ENCODE results near the gene CENPO.
A peak's percentile ranks its signal among the peaks of the same experiment; 100 is the strongest.
"Not testable (repeated sequence)": the region's sequence is repeated elsewhere in the genome, so short reads cannot be mapped to it uniquely, and the experiment has no call there.

CENPO gene

DNA sequence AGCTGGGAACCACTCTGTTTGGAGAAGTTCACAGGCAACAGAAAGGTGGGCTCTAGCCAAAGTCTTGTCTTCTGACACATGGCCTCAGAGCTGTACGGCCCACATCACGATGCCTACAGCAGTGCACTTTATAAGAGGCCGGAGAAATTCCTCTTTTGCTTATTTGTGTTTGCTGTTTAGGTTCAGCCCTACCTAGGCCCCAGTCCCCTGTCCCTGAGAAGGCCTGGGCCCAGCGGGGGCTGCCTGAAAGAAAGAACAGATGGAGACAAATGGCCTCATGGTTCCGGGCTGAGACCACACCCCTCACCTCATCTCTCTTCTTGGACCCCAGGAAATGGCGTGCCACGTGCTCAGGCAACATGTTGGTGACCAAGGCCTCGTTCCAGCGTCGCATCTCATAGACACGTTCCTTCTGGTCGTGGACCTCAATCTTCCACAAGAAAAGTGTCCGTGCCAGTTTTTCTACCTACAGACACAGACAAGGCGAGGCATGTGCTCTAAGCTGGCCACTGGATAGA is 30.9 kb downstream of the CENPO start:
- DNase-seq (ENCODE audit: low read depth in 2 of 2): no peak

DNA sequence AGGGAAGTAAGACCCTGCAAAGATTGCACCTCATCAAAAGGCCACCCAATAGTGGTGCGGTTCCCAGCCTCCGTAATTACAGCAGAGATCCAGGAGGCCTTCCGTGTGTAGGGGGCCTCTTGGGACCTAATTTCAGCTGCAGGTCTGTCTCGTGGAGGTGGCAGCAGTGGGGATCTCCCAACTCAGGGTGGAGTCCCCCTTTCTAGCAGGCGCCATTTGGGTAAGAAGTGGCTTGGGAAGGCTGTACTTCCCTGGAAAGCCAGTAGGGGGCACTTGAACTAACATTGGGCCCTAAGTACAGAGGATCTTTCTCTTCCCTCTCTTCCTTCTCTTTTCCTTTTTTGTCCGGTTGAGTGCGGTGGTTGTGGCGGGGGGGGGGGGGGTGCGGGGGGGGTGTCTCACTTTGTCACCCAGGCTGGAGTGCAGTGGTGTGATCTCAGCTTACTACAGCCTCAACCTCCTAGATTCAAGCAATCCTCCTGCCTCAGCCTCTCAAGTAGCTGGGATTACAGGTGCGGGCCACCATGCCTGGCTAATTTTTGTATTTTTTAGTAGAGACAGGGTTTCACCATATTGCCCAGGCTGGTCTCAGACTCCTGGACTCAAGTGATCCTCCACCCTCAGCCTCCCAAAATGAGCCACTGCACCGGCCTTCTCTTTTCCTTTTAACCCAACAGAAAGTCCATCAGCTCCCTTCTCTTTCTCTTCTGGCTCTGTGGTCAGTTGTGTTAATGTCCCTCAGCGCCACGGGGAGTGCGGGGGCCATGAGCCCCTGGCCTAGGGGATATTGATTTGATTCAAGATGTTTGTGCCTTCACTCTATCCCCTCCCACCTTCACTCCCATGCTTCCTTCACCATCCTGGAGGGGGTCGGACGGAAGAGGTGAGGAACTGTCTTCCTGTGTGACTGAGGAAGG is 32.0 kb downstream of the CENPO start:
- DNase-seq (ENCODE audit: low read depth in 2 of 2): no peak

DNA sequence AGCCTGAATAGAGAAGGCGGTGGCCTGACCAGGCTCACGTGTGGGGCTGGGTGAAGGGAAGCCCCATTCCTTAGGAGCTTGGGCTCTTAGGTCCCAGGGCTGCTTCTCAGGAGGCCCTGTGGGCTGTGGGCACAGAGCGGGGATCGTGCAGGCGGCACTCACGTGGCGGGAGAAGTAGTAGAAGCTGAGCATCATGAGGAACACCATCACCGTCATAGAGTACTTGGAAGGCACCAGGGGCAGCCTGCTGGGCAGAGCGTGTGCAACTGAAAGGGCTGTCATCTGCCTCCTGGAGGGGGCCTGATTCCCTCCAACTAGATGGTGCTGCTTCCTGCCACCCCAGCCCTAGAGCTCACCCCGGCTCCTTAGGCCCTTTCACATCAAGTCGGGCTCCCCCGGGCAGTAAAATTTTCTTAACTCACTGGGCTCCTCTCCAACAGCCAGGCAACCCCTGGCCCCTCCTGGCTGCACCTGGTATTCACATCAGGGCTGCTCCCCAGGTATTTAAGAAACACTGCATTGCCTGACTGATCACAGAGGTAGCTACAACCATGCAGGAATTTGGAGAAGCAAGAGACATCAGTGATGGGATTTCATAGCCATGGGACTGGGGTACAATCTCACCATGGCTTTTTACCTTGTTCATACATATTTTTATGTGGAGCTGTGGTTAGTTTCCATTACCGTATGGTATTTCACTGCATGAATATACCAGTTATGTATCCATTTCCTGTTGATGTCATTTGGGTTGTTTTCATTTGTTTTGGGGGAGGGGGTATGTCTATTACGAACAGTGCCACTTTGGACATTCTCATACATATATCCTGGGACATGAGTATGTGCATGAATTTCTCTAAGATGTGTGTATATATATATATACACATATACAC is 32.9 kb downstream of the CENPO start:
- no peak for DNase-seq (ENCODE audit: low read depth in 2 of 2)

DNA sequence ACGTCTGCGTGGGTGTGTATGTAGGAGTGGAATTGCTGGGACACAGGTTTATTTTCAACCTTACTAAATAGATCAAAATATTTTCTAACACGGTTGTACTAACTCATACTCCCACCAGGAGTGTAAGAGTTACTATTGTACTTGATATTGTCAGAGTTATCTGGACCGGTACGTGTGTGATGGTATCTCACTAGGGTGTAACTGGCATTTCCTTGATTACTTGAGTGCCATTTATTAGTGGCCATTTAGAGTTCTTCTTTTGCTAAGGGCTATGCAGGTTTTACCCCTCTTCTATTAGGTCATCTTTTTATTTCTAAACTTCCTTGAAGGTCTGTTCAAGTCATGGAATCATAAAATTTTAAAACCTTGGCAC is 33.5 kb downstream of the CENPO start:
- DNase-seq (ENCODE audit: low read depth in 2 of 2): no peak

DNA sequence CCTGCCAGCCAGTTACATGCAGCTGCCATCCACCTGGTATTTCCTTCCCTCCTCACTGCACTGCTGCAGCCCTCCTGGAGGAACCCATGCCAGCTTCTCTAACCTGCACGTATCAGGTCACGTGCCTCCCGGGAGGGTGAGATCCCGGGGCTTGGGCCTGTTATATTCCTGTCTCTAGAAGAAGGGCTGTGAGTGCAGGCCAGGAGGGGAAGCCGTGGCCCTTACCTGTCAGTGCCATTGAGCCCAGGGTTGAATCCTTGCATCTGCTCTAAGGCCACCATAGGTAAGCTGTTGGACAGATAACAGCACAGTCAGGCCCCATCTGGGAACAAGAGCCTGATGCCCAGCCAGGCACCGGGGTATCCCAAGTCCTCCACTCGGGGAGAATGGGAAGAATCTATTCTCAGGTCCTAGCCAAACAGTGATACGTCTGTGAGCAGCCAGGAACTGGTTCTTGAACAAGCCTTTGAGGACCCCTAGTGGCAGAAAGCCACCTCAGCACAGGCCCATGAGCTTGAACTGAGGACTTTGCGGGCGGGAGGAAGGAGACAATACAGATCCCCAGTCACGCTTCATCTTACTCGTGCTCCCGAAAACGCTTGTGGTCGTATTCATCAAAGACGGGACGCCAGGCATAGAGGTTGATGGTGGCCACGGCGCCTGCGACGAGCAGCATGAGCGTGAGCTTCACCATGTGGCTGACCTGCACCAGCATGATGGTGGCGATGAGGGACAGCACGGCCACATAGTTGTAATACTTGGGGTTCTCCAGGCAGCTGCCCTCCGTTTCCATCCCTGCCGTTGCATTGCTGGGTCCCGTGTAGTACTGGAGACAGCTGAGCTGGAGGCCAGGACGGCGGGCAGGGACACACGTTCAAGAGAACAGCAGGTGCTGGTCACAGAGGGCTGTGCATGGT is 34.4 kb downstream of the CENPO start:
- peak; percentile 44 to 53 for DNase-seq (ENCODE audit: low read depth in 2 of 2)

DNA sequence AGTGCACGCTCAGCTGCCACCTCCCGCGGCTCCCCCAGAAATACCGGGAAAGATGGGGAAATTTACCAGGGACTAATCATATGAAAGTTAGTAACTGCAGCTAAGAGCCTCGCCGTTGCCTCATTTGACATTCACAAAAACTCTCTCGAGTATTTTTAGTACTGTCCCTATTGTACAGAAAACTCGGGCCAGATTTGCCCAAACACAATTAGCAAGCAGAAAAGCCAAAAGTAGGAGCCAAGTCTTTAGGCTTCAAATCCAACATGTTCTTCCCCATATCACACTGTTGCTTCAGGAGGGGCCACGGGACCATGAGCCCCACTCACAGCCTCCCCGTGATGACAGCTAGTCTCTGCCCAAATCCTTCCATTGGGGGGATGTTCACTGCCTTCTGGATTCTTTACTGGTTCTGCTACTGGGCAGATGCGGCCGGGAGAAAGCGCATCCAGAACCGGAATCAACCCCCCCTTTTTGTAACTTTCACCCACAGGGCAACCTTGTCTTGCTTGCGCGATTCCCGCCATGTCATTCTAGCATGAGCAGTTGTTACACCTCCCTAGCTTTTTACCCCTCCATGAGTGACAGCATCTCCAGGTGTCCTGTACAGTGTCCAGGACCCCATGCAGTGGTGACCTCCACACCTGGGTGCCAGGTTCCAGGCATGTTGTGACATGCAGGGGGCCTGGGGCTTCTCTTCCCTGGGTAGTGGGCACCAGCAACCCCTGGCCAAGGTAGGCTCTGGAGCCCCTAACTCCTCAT is 35.2 kb downstream of the CENPO start:
- no peak for DNase-seq (ENCODE audit: low read depth in 2 of 2)

DNA sequence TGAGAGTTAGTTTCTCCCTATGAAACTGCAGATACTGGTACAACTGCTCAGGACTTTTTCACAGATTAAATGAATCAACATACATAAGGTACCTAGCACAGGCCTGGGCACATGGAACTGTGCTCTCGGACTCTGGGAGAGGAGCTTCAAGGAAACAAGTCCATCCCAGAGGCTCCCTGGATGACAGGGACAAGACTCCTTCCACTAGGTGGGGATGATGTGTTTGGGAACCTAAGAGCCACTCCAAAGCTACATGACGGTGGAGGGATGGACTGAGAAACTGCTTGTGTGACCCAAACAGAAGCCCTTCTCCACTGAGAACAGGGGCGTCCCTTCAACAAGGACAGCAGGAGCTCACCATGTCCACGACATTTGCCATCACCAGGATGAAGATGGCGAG is 37.1 kb downstream of the CENPO start:
- no peak for DNase-seq (ENCODE audit: low read depth in 2 of 2)

DNA sequence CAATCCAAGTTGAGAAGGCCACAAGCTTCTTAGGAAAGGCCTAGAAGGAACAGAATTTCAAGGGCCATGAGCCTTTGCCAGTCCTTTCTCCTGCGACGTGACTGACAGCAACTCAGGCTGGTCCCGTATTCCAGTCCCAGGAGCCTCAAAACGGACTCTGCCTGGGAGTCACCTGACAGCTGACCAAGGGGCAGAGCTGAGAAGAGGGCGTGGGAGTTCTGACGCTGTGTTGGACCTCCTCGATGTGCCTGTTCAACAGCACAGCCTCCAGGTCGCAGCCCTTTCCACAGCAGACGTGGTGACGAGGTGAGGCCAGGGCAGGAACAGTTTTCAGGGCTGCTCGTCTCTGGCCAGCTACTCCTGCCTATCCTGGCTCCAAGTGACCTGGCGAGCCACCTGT is 37.6 kb downstream of the CENPO start:
- DNase-seq (ENCODE audit: low read depth in 2 of 2): no peak

DNA sequence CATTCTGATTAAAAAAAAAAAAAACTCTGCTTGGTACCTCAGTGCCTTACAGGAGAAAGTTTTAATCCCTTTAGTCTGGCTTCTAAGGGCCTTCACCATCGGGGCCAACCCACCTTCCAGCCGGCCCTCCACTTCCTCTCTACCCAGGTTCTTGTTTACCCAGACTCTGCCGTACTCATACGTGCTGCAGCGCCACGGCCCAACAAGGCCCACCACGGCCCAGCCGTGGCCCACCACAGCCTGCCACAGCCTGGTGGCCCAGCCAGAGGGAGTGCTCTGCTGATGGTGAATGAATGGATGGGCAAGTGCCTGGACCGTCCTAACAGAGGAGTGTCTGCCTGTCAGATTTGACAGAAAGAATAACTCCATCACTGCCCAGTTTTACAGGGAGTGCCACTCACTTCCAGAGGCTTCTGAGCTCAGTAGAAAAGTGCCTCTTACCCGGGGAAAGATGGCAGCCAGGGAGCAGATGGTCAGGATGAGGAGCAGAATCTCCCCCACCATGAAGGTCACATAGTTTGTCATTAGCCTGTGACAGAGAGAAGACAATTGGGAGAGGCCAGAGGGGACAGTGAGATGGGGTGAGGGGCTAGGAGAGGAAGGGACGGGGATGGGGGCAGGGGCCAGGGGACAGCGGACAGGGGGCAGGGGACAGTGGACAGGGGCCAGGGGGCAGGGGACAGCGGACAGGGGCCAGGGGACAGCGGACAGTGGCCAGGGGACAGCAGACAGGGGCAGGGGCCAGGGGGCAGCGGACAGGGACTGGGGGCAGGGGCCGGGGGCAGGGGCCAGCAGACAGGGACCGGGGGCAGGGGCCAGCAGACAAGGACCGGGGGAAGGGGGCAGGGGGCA is 38.2 kb downstream of the CENPO start:
- DNase-seq (ENCODE audit: low read depth in 2 of 2): no peak

DNA sequence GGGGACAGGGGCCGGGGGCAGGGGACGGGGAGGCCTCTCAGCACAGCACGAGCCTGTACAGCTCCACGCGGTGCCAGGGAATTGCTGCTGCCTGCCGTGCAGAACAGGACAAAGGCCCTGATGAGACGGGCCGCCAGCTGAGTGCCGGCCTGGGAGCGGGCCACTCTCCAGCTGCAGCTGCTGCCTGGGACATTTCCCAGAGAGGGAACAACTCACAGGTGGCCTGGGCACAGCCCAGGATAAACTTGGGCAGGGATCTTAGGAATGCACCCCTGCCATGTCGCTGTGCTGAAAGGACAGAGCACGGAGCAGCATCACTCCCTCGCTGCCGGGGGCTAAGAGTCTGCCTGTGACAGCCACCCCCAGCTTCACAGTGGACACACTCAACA is 38.8 kb downstream of the CENPO start:
- DNase-seq (ENCODE audit: low read depth in 2 of 2): no peak

DNA sequence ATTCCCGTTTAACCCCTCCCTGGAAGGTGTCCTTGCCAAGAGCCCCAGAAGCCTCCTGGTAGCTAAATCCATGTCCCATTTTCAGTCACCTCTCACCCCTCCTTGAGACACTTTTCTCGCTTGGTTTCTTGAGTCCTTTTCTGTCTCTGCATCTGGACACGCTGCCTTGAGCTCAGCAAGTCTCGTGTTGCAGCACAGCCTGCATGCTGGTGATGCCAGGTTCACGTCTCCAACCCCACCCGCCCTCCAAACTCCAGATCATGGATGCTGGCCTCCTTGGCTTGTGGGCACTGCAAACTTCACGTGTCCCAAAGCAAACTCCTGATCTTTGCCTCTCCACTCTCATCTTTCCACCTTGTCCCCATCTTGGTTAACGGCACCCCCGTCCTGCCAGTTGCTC is 39.3 kb downstream of the CENPO start:
- no peak for DNase-seq (ENCODE audit: low read depth in 2 of 2)

DNA sequence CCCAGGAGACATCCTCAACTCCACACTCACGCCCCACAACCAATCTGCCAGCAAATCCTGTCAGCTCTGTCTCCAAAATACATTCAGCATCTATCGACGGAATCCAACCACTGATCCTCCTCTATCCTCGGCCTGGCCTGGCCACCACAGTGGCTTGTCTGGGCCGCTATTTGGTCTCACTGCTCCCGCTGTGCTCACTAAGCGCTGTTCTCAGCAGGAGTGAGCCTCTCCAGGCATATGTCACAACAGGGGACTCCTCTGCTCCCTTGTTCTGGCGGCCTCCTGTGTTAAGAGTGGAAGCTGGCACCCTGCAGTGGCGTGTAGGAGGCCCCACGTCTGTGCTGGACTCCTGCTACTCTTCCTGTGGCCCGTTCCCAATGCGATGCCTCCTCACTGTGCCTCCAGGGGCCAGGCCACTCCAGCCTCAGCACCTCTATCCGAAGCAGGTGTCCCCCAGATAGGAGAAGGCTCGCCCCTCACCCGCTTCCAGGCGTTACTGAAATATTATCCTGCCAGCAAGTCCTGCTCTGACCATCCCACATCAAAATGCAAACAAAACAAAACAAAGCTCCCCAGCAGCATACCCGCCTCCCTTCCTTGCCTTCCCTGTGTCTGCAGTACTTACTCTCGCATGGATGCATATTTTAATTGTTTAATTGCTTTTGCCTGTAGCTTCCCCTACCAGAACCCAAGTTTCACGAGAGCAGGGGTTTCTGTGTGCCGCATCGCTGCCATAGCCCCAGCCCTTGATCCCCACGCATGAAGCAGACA is 39.9 kb downstream of the CENPO start:
- no peak for DNase-seq (ENCODE audit: low read depth in 2 of 2)

DNA sequence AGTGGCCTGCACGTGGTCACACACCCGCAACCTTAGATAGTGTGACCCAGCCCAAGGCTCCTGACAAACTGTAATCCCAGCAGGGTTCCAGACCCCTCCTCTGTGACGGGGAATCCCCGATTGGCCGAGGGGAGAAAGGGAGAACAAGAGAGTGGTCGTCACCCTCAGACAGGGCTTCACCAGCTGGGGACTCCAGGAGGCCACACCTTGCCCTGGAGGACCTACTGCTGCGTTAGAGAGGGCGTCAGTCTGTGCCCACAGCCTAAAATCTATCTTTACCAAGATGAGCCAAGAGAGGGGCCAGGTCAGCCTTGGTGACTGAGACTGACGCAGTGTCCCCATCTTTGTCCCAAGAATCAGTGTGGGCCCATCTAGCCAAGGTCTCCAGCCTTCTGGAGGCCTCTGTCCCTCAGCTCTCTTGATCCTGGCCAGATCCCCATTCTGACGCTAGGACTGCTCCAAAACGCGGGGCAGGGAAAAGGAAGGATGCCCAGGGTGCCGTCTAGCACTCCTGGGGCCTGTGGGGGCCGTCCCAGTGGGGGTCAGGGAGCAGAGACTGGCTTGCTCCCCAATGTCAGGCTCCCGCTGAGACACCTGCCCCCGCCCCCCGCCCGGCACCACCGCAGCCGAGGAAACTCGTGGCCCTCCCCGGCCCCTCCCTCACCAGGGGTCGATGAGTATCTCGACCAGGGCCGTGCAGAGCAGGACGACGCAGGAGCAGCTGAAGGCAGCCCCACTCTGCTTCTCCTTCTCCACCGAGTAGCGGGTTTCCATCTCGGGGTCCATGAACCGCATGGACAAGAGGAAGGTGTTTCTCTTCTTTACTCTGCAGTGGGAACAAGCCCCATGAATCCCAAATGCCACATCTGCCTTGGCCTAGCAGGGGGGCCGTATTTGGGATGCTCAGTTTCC is 40.9 kb downstream of the CENPO start:
- DNase-seq (ENCODE audit: low read depth in 2 of 2): no peak

DNA sequence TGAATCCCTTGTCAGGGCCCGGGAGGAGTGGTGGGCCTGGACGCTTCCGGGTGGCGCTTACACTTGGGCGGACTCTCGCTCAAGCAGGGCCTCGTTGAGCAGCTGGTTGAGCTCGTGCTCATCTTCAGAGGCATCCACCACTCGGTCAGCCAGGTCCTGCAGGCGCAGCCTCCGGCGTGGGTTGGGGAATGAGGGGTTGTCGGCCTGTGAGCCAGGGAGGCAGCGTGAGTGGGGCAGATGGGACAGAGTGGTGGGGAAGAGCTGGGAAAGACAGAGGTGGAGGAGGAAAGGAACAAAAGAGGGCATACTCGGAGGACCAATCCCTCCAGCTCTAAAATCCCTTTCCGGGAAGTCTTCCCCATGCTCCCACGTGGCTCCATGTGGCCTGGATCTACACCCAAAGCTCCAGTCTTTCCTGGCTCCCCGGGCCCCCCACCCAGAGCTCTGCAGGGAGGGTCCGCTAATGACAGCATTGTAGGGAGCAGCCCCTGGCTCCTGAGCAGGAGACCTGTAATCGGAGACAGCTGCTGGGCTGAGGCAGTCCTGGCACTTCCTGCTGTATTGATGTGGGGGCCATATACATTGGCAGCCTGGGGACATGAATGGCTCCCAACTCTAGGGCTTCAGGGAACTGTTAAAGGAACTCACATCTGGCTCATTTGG is 41.6 kb downstream of the CENPO start:
- no peak for DNase-seq (ENCODE audit: low read depth in 2 of 2)

DNA sequence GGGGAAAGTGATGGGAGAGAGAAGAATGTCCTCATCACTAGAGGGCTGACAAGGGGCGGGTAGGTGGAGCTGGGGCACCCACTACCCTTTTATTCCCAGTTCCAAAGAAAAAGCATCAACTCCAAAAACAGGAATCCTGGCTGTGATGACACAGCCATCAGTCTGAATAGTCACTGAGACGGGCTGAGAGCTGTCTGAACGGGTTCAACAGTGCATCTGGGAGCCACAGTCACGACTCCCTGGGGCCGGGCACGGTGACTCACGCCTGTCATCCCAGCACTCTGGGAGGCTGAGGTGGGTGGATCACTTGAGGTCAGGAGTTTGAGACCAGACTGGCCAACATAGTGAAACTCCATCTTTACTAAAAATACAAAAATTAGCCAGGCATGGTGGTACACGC is 42.2 kb downstream of the CENPO start:
- not testable (repeated sequence) for DNase-seq (ENCODE audit: low read depth in 2 of 2)

DNA sequence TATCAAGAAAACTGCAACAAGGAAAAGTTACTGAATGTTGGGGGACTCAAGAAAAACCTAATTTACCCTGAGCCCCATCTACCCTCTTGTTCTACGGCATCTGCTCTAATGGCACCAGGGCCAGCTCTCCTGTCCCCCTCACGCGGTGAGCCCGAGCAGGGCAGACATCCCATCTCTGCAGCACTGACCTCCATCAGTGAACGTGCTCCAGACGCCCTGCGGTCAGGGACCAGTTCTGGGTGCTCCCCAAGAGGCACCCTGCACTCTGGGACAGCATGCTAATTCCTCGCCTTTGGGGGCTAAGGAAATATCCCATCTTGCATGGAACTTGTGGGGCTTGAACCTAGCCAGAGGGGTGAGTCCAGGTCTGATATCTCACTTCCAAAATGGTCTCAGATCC is 43.0 kb downstream of the CENPO start:
- no peak for DNase-seq (ENCODE audit: low read depth in 2 of 2)

DNA sequence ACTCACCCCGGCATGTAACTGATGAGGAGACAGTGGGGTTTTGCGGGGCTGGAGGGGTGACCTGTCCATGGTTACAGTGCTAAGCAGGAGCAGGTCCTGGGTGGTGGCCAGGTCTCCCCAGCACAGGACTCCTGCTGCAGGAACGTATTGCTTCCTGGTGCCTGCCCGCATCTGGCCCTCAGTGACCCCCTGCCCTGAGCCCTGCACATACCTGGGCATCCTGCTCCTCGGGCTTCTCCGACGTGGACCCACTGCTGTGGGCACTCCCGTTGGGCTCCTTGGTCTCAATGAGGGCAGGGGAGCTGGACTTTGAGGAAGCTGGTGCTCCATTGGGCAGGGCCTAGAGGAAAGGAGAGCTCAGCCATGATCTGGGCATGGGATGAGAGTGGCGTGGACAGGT is 43.5 kb downstream of the CENPO start:
- no peak for DNase-seq (ENCODE audit: low read depth in 2 of 2)

All from activated CD8-positive, alpha-beta memory T cell treated with anti-CD3 and anti-CD28 coated beads for 4 hours (primary cell).